SIG-M5 (cell line): ENCODE data around the gene DRC1.
"Not testable (repeated sequence)": the region's sequence is repeated elsewhere in the genome, so short reads cannot be mapped to it uniquely, and the experiment has no call there.

Experiments
- DNase-seq: peaks from one replicate; lab custom pipeline; 2025; lab: John Stamatoyannopoulos, UW

Gene DRC1

DNA sequence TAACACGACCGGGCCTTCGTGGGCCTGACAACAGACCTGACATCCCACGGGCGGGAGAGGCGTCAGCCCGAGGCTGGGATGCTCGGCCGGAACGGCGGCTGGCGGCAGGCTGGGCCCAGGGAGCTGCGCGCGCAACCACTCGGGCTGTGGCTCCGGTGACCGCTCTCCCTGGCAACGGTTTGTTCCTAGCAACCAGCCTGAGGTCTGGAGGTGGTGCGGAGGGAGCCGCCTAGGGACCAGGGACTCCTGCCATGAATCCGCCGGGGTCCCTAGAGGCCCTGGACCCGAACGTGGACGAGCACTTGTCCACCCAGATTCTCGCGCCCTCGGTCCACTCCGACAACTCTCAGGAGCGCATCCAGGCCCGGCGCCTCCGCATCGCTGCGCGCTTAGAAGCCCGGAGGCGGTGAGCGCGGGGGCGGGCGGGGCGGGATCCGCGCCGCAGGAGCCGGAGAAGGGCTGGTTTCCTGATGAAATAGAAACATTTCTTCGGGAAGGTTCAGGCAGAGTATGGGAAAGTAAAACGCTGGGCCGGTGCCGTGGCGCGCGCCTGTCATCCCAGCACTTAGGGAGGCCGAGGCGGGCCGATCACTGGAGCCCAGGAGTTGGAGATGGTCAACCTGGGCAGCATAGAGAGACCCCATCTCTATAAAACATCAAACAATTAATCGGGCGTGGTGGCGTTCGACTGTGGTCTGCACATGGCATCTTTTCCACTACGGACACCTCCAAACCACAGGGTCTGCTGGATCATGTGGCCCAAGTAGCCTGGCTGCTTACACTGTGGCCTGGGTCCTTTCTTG, at the start of gene DRC1:
TSS of gene DRC1 (plus strand) at position 182 of the 803 bp plus-strand sequence. CDS start at position 252, 70 bp downstream.
- DNase-seq = no peak

DNA sequence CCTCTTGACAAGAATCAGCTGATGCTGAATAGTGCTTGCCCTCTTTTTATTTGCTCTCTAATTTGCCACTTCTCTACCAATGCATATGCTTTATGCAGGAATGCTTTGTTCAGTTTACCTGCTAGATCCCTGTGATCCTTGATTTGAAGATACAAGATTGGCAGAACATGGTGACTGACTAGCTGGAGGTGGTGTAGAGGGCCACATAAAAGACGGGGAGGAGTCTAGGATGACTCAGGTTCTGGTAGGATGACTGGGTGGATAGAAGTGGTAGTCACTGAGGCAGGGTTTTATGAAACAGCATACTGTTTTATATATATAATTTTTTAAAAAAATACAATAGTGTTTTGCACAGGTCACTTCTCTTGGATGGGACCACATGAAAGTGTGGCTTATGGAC, 48.8 kb upstream of the DRC1 start:
- DNase-seq = no peak

DNA sequence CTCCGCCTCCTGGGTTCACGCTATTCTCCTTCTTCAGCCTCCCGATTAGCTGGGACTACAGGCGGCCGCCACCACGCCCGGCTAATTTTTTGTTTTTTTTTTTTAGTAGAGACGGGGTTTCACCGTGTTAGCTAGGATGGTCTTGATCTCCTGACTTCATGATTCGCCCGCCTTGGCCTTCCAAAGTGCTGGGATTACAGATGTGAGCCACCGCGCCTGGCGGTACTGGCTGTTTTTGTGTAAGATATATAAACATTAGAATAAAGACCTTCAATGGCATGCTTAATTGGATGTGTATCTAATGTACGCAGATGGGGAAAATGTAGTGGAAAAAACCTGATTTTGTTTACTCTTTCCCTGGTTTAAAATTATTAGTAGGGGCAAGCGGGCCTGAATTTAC, 47.3 kb upstream of the DRC1 start:
- not testable (repeated sequence) for DNase-seq

DNA sequence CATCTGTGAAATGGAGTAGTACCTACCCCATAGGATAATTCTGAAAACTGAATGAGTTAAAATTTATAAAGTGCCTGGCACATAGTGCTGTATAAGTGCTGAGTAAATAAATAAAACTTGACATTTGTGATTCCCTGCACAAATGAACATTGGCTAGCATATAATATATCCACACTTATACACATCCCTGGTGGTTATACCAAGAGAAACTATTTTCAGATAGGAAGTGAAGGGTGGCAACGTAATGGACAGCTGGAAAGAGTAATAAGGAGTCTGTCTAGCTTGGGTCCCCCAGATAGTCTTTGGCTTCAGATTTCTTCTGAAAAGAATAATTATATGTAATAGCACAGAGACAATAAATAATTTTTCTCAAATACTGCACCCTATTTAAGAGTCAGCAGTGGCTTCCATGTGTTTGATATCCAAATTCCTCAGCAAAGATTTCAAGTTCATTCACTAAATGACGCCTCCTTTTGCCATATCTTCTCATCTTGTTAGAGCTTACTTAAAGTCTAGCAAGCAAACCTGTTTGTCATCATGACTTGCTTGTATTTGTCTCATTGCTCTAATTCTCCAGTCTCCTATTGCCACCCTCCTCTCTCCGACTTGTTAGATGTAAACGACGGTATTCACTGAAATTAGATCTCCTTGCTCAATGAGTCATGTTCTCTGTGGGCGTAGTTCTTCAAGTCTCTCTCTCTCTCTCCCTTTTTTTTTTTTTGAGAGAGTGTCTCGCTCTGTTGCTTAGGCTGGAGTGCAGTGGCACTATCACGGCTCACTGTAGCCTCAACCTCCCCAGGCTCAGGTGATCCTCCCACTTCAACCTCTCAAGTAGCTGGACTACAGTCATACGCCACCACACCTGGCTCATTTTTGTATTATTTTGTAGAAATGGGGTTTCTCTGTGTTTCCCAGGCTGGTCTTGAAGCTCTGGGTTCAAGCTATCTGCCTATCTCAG, 46.4 kb upstream of the DRC1 start:
- DNase-seq = no peak

DNA sequence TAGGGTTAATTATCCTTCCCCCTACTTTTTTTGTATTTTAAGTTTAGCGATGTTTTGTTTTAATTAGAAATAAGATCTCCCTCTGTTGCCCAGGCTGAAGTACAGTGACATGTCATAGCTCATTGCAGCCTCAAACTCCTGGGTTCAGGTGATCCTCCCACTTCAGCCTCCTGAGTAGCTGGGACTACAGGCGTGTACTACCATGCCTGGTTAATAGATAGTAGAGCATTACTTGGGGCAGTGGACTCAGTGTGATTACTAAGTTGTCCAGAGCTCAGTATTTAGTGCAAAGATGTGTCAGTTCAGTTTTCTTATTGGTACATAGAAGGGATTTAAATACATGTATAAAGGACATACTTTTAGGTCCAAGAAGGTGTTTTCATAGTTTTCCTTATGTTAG, 45.6 kb upstream of the DRC1 start:
- DNase-seq = no peak

DNA sequence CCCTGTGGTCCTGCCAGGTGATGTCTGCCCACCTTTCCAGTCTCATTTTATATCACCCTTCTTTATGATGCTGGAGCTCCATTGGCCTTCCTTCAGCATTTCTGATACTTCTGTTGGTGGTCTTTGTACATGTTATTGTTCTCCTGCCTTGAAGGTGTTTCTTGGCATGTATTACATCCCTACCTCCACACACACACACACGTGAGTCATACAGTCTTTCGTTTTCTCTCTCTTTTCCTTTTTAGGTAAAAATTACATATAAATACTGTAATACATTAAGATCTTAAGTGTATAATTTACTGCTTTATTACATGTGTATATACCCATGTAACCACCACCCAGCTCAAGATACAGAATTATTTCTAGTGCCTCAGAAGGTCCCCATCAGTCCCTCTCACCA, 44.9 kb upstream of the DRC1 start:
- DNase-seq = no peak

DNA sequence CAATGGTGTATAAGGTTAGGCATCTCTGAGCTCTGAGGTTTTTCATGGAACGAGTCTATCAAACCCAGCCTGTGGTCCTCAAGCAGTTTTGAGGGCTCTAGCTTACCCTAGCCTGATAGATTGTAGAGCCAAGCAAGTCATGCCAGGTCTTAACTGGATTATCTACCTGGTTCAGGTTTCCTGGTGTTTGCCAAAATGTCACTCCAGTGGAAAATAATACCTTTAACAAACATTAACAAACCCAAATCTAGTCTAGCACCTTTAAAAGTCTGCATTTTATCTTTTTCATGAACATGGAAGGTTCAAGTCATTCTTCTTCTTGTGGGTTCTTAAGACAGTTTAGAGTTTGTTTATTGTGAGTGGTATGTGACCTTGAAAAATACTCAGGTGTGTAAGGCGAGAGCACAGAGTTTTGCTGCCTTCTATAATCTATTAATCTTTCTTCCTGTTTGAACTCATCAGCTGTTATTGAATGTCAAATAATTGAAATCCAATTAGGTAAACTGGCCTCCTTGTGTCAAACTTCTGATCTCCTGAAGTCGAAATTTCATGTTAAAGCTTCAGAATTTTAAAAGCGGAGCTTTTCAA, 41.7 kb upstream of the DRC1 start:
- no peak for DNase-seq

DNA sequence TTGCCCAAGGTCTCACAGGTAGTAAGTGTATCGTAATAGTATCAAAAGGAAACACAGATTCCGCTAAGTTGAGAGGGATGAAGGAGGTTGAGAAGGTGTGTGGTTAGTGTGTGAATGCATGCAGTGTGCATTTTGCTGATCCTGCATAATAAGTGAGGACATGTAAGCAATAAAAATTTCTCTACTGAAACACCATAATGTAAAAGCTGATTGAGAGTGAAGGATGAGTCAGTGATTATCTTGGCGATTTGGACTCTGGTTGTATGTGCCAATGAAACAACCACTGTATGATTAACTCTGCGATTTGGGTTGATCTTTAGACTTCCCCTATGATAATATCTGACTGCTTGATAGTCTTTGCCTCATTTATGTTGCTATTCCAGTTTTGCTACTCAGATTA, 38.4 kb upstream of the DRC1 start:
- DNase-seq = no peak

DNA sequence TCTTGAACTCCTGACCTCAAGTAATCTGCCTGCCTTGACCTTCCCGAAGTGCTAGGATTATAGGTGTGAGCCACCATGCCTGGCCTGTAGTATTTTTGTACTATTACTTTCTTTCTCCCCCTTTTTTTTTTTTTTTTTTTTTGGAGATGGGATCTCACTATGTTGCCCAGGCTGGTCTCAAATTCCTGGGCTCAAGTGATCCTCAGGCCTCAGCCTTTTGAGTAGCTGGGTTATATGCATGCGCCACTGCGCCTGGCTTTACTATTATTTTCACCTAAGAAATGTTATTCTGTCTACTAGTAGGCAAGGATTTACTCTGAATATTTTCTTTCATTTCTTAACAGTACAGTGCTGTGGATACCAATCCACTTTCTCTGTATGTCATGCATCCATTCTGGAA, 37.8 kb upstream of the DRC1 start:
- no peak for DNase-seq

DNA sequence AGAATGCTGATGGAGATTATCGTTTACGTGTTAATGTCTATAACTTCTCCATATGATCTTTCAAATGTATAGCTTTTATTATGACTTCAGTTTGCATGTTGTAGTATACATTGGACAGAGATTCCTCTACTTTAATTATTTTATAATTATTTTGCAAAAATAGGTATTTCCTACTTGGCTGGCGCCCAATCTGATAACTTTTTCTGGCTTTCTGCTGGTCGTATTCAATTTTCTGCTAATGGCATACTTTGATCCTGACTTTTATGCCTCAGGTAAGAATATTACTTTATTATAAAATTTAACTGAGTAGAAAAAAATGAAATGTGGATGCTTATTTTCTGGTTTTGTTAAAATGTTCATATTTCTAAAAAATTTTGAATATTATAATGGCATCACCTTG, 37.1 kb upstream of the DRC1 start:
- no peak for DNase-seq

DNA sequence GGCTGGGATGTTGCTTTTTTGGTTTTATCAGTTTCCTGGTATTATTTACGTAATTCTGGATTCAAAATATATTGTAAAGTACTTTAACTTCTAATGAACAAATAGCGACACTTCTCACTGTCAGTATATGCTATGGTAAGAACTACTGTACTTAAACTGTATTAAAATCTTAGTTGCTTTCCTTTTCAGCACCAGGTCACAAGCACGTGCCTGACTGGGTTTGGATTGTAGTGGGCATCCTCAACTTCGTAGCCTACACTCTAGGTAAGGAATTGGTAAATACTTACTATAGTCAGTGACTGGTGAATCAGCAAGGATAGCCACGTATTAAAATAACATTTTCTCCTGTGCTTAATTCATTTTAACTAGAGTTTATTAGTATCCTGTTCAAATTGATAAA, 34.8 kb upstream of the DRC1 start:
- DNase-seq = no peak

DNA sequence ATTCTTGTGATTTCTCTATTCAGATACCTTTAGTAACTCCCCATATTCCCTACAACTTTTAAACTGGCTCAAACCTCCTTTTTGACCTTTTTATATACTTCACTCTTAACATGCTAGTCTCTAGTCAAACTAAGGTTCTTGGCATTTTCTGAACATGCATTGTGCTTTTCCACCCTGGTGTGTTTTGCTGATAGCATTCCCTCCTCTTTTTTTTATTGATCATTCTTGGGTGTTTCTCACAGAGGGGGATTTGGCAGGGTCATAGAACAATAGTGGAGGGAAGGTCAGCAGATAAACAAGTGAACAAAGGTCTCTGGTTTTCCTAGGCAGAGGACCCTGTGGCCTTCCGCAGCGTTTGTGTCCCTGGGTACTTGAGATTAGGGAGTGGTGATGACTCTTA, 32.1 kb upstream of the DRC1 start:
- DNase-seq = not testable (repeated sequence)

DNA sequence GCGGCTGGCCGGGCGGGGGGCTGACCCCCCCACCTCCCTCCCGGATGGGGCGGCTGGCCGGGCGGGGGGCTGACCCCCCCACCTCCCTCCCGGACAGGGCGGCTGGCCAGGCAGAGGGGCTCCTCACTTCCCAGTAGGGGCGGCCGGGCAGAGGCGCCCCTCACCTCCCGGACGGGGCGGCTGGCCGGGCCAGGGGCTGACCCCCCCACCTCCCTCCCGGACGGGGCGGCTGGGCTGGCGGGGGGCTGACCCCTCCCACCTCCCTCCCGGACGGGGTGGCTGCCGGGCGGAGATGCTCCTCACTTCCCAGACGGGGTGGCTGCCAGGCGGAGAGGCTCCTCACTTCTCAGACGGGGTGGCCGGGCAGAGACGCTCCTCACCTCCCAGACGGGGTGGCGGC, 30.8 kb upstream of the DRC1 start:
- DNase-seq = not testable (repeated sequence)

DNA sequence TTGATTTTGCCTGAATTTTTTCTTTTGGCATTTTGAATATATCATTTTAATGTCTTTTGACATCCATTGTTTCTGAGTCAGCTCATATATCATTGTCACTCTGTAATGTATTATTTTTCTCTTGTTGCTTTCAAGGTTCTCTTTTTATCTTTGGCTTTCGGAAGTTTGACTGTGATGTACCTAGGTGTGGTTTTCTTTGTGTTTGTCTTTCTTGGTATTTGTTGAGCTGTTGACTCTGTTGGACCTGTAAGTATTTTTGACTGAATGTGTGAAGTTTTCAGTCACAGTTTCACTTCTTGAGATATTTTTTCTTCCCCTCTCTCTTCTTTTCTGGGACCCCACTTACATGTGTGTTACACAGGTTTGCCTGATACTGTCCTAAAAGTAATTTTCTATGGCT, 24.9 kb upstream of the DRC1 start:
- no peak for DNase-seq

DNA sequence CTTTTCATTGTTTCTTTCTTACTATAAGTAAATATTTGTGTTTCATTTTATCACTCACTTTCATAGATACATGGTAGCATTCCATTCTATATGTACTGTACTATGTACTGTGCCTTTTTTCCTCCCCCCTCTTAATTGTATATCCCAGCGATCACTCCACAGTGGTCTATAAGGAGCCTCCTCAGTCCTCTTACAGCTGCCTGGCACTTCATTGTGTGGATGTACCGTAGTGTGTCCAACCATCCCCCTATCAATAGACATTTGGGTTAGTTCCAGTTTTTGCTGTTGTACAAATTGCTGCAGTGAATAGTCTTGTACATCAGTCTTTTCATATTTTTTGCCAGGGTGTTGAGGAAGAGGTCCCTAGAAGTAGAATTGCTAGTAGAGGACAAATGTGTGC, 21.4 kb upstream of the DRC1 start:
- DNase-seq = no peak

DNA sequence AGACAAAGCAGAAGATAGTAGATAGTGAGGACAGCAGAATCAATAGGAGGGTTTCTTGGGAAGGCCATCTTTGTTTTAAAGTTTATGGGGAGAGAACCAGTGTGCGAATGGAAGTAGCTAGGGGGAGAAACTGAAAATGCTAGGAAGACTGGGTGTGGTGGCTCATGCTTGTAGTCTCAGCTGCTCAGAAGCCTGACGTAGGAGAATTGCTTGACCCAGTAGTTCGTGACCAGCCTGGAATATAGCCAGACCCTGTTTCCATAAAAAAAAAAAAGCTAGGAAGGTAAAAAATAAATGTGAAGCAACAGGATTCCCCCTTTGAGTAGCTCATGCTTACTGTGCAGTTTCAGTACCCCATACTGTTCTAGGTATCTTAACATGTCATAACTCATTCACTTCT, 19.2 kb upstream of the DRC1 start:
- no peak for DNase-seq

DNA sequence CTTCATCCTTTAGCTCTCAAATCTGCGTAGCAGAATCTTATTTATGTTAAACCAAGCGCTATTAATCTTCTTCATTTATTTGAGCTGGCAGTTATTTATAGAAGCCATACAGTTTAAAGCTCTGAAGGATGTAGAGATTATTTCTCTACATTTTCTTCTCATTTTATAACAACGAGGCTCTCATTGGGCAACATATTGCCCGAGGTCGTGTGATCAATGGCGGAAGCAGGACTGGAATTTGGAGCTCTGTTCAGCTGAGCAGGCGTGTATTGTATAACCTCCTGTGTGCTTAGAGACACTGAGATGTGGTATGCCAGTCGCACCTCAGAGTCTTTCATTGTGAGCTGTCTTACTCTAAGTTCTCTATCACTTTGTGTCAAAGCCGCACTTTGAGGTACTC, 17.5 kb upstream of the DRC1 start:
- no peak for DNase-seq

DNA sequence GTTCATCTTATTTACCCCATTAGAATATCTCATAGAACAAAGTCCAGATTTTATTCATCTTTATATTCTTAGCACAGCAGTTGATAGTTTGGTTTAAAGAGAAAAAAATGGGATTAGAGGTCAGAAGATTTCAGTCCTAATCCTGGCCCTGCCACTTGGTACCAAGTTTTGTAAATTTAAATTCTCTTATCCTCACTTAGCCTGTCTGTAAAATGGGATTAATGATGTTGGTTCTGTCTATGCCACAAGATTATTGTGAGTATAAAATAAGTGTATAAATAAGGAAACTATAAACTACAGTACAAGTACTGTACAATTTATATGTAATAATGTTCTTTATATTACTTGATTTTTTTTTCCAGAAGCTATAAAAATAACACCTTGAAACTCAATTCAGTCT, 17.1 kb upstream of the DRC1 start:
- no peak for DNase-seq

DNA sequence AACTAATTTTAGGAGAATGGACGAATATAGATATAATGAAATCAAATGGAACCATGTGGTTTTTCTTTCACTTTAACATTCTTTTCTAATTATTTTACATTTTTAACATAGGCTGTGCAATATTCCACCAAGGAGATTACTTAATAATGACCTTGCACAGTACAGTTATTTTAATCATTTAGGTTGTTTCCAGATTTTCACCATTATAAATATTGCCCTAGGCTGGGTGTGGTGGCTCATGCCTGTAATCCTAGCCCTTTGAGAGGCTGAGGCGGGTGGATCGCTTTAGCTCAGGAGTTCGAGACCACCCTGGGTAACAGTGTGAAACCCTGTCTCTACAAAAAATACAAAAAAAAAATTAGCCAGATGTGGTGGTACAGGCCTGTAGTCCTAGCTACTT, 14.5 kb upstream of the DRC1 start:
- DNase-seq = no peak

DNA sequence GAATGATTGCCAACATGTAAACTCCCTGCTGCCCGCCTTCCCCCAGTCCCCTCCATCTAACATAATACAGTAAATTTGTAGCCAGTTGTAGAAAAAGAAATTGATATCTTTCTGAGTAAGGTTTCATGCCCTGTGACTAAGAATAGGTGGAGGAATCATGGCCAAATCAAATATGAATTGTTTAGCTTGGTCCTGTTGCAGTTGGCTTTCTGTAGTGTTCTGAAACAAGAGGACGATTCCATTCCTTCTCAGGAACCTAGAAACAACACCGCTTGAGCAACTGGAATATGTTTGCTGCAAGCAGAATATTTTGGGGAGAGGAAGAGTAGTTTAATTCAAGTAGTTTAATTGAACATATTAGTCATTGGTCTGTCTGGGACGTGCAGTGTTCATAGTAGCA, 7.0 kb upstream of the DRC1 start:
- DNase-seq = no peak

DNA sequence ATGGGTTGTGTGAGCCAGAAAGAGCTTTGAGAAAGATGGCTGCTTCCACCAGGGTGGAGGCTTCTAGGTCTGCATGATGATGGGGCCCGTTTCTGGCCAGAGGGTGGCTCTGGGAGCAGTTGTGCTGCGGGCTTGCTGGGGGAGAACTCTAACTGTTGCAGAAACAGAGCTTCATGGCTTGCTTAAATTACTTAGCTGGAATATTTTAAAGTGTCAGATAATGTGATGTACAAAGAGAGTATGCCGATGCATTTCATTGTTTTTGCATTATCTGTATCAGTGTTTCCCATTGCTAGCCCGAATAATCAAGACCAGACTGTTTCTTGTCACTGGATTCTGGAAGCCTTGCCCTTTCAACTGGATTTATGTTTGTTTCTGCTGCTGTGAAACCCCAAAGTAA, 6.3 kb upstream of the DRC1 start:
- no peak for DNase-seq

DNA sequence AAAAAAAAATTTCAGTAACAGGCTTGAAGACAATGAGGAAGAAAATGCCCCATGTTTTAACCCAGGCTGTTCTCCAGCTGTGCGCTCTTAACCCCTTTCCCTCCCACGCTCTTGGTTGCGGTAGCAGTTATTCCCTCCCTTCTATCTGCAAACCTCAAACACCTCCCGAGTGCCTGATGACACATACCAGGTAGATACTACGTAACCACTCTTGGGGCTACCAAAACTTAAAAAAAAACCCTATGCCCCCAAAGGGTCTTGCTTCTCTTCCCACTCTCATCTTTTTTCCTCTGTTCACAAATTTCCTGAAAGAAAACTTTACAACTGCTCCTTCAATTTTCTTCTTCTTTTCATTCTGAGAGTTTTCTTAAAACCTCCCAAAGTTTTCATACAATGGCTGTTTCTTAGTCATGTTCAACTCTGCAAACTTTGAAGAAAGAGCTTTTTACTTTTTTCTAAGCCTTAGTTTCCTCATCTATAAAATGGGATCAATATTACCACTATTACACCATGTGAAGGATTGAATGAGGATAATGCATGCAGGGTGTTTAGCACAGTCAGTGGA, 4.9 kb upstream of the DRC1 start:
- no peak for DNase-seq
